Stimulated activated CD4-positive, alpha-beta T cell treated with anti-CD3 and anti-CD28 coated beads, Interleukin-12 subunit alpha, Interleukin-12 subunit beta, amount 100 ng/mL, for 24 hours (primary cell): ENCODE data around the gene TTC21B.

Source experiments
- DNase-seq, 2 experiments: peaks; one replicate each; pipeline ENCODE4 v3.0.0-alpha.2; 2020; ENCODE audit warnings: low read depth in 2 of 2

Gene TTC21B

GRCh38 chr2:165837122-165837521 is 116.5 kb downstream of the TTC21B start:
- DNase-seq = no peak

- no peak for DNase-seq
Measured at GRCh38 chr2:165835363-165835762, 118.2 kb downstream of the TTC21B start.

GRCh38 chr2:165833156-165833555 is 120.4 kb downstream of the TTC21B start:
- DNase-seq = no peak

DNA sequence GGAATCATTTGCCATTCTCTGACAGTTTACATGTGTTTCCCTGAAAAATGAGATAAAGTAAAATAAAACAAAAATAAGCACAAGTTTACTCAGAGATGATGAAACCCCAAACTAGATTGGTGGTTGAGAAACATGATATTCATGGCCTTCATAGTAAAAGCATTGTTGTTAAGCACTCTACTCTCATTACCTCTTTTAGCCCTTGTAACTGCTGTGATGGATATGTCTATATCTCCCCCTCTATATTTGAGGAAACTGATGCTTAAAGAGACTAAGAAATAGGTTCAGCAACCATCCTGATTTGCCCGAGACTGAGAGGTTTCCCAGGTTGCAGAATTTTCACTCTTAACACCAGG is 125.7 kb downstream of the TTC21B start:
- DNase-seq = no peak

- DNase-seq = no peak
Measured at GRCh38 chr2:165827016-165827920, 126.3 kb downstream of the TTC21B start.

GRCh38 chr2:165825041-165825440 is 128.5 kb downstream of the TTC21B start:
- no peak for DNase-seq
